NT2/D1 (cell line): ENCODE data around the gene RHPN2.

Source experiments
- SUZ12 ChIP-seq: IDR thresholded peaks from 2 replicates; pipeline ENCODE4 v1.6.1; 2011; ENCODE audit not compliant: insufficient read length, insufficient read depth; ENCODE audit errors: extremely low read depth
- YY1 ChIP-seq: IDR thresholded peaks from 2 replicates; pipeline ENCODE4 v1.6.1; 2011; ENCODE audit not compliant: insufficient read length, insufficient read depth
- ZNF274 ChIP-seq: IDR thresholded peaks from 2 replicates; pipeline ENCODE4 v1.6.1; 2011; ENCODE audit warnings: mild to moderate bottlenecking, low read depth, low read length

DNA sequence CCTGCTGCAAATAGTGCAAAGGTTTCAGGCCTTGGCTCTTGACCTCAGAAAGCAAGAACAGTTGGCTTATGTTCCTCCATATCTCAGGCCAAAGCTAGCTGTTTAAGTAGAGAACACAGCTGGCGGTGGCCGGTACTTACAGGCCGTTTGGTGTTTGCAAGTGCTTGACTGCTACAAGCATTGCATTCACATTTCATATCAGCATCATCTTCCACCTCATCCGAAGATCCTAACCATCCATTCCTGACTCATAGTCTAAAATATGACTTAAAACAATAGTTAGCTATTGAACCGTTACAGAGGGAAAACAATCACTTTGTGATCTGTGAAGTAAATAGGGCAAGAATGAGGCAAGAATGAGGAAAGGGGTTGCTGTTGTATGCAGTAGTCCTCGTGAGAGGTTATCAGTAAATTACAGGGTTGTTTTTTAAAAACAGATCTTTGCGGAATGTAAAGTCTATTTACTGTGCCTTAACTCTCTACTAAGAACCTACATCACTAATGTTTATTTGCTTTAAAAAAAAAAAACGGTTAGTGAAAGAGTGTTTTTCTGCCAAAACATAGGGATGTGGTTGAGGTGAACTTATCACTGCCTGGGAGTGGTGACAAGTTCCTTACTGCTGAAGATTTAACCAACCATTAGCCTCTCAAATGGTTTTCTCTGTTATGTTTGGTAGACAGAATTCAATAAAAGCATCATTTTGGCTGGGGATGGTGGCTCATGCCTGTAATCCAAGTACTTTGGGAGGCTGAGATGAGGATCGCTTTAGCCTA is 45.6 kb upstream of the RHPN2 start:
- no peak for TF ChIP-seq ZNF274
- no peak for TF ChIP-seq SUZ12
- TF ChIP-seq YY1: no peak
